GM23338 (cell line): Measurements from ENCODE around the gene JAKMIP1. TPM values are rescaled to one million over a fixed set of nuclear protein-coding genes. Genes with fewer than 3 reads are reported as not detected.

ENCODE experiments used
- ATAC-seq: fragments of 200-7000 bp; cut with Tn5 transposase; 3 replicates; pipeline ENCODE4 v1.9.1; 2020
- DNase-seq: peaks from one replicate; pipeline ENCODE4 v3.0.0-alpha.2; 2015; ENCODE audit warnings: low spot score
- H2AFZ ChIP-seq: fragments of 200-600 bp; sonication (generic); 2 replicates; pipeline ENCODE4 v1.8.0; 2016; ENCODE audit warnings: antibody characterized with exemption, mild to moderate bottlenecking, moderate library complexity
- H3F3A ChIP-seq: fragments of 200-600 bp; sonication (generic); replicated peaks from 2 replicates; pipeline ENCODE4 v1.8.0; 2017; ENCODE audit warnings: antibody characterized with exemption, mixed run types, low read depth
- H3K27ac ChIP-seq: fragments of 200-600 bp; sonication (generic); 2 replicates; pipeline ENCODE4 v1.6.1; 2016; ENCODE audit warnings: low read depth
- H3K27me3 ChIP-seq: fragments of 200-600 bp; sonication (generic); 2 replicates; pipeline ENCODE4 v1.8.0; 2016; ENCODE audit warnings: mild to moderate bottlenecking, mixed run types, moderate library complexity; ENCODE audit not compliant: insufficient read depth
- H3K36me3 ChIP-seq: fragments of 200-600 bp; sonication (generic); 2 replicates; pipeline ENCODE4 v1.8.0; 2016; ENCODE audit warnings: mild to moderate bottlenecking; ENCODE audit not compliant: insufficient read depth
- H3K4me1 ChIP-seq: fragments of 200-600 bp; sonication (generic); 2 replicates; pipeline ENCODE4 v1.8.0; 2016; ENCODE audit warnings: mild to moderate bottlenecking, moderate library complexity; ENCODE audit not compliant: insufficient read depth
- H3K4me2 ChIP-seq: fragments of 200-600 bp; sonication (generic); 2 replicates; pipeline ENCODE4 v1.7.1; 2017; ENCODE audit warnings: mixed run types
- H3K4me3 ChIP-seq: fragments of 200-600 bp; sonication (generic); 2 replicates; pipeline ENCODE4 v1.6.1; 2016; ENCODE audit warnings: mixed run types
- H3K79me2 ChIP-seq: fragments of 200-600 bp; sonication (generic); replicated peaks from 2 replicates; pipeline ENCODE4 v1.8.0; 2017; ENCODE audit warnings: mild to moderate bottlenecking; ENCODE audit not compliant: insufficient read depth
- H3K9me2 ChIP-seq: fragments of 200-600 bp; sonication (generic); 2 replicates; pipeline ENCODE4 v1.8.0; 2017; ENCODE audit not compliant: insufficient read depth
- H4K20me1 ChIP-seq: fragments of 200-600 bp; sonication (generic); replicated peaks from 2 replicates; pipeline ENCODE4 v1.8.0; 2017; ENCODE audit warnings: mild to moderate bottlenecking; ENCODE audit not compliant: insufficient read depth
- H3K27ac Mint-ChIP-seq: 2 replicates; pipeline ENCODE4 v1.8.0; 2020; ENCODE audit warnings: inconsistent platforms, mild to moderate bottlenecking, moderate library complexity, mixed read lengths
- H3K27me3 Mint-ChIP-seq: 3 replicates; pipeline ENCODE4 v1.8.0; 2022; ENCODE audit warnings: low read depth, mild to moderate bottlenecking, moderate library complexity, mixed read lengths, inconsistent platforms; ENCODE audit not compliant: insufficient read depth, poor library complexity
- H3K36me3 Mint-ChIP-seq: 3 replicates; pipeline ENCODE4 v1.8.0; 2021; ENCODE audit warnings: low read depth, mild to moderate bottlenecking, inconsistent platforms, moderate library complexity, mixed read lengths
- H3K4me1 Mint-ChIP-seq: 3 replicates; pipeline ENCODE4 v1.8.0; 2020; ENCODE audit warnings: mild to moderate bottlenecking, inconsistent platforms, mixed read lengths
- H3K4me3 Mint-ChIP-seq: 3 replicates; pipeline ENCODE4 v1.8.0; 2021; ENCODE audit warnings: moderate library complexity, mild to moderate bottlenecking, inconsistent platforms, mixed read lengths
- H3K9me3 Mint-ChIP-seq: 3 replicates; pipeline ENCODE4 v1.8.0; 2020; ENCODE audit warnings: moderate library complexity, mild to moderate bottlenecking, inconsistent platforms, mixed read lengths
- CREB1 ChIP-seq: fragments of 250-450 bp; sonication (Bioruptor Pico); IDR thresholded peaks from 2 replicates; pipeline ENCODE4 v1.5.0; 2020; ENCODE audit warnings: low read depth, mild to moderate bottlenecking, moderate library complexity
- CTCF ChIP-seq, 2 experiments: fragments of 200-600 bp in 1 of 2; sonication (generic) in 1 of 2; conservative IDR thresholded peaks; 2 replicates each; pipeline versions ENCODE4 v1.5.1 to v1.6.1; 2016 to 2017; ENCODE audit warnings: antibody characterized with exemption in 2 of 2, low read depth in 2 of 2, mild to moderate bottlenecking in 2 of 2, moderate library complexity in 1 of 2
- EZH2 ChIP-seq: fragments of 200-600 bp; sonication (generic); IDR thresholded peaks from one replicate; pipeline ENCODE4 v1.8.0; 2017; ENCODE audit warnings: antibody characterized with exemption, mild to moderate bottlenecking, low read depth; ENCODE audit not compliant: unreplicated experiment
- EZH2phosphoT487 ChIP-seq: fragments of 200-600 bp; sonication (generic); IDR thresholded peaks from one replicate; pipeline ENCODE4 v1.8.1; 2018; ENCODE audit warnings: antibody characterized with exemption; ENCODE audit not compliant: unreplicated experiment
- JUNB ChIP-seq: IDR thresholded peaks from one replicate; pipeline ENCODE4 v1.6.1; 2016; ENCODE audit warnings: antibody characterized with exemption; ENCODE audit not compliant: unreplicated experiment
- NANOG ChIP-seq: IDR thresholded peaks from 2 replicates; pipeline ENCODE4 v1.6.1; 2016; ENCODE audit warnings: antibody characterized with exemption, borderline replicate concordance
- POLR2AphosphoS5 ChIP-seq: IDR thresholded peaks from 2 replicates; pipeline ENCODE4 v1.6.1; 2016; ENCODE audit warnings: antibody characterized with exemption, low read depth
- REST ChIP-seq: IDR thresholded peaks from one replicate; pipeline ENCODE4 v1.6.1; 2018; ENCODE audit warnings: antibody characterized with exemption; ENCODE audit not compliant: unreplicated experiment
- STAT1 ChIP-seq: IDR thresholded peaks from one replicate; pipeline ENCODE4 v1.6.1; 2016; ENCODE audit warnings: antibody characterized with exemption; ENCODE audit not compliant: unreplicated experiment
- ZNF114 ChIP-seq: fragments of 250-450 bp; sonication (Bioruptor Pico); IDR thresholded peaks from 2 replicates; pipeline ENCODE4 v1.5.0; 2020; ENCODE audit warnings: mild to moderate bottlenecking, moderate library complexity
- ZNF331 ChIP-seq: fragments of 250-450 bp; sonication (Bioruptor Pico); IDR thresholded peaks from 2 replicates; pipeline ENCODE4 v1.5.0; 2020; ENCODE audit warnings: low read depth, mild to moderate bottlenecking, moderate library complexity
- ZNF462 ChIP-seq: fragments of 250-450 bp; sonication (Bioruptor Pico); IDR thresholded peaks from 2 replicates; pipeline ENCODE4 v1.5.0; 2020; ENCODE audit warnings: mild to moderate bottlenecking, moderate library complexity
- polyA plus RNA-seq: library from polyadenylated mRNA; unstranded; fragments of >200 nt; fragmentation: Nextera tagmentation; extraction: Ambion mirVana; gene quantifications from 2 replicates; pipeline ENCODE4 v1.2.1, GENCODE V29; 2016
- total RNA-seq: library from RNA; depleted of rRNA; stranded (reverse); fragments of >200 nt; shearing (Covaris generic); gene quantifications from 2 replicates; pipeline ENCODE4 v1.2.3, GENCODE V29; 2014
- TF ChIP-seq, protein P1 (sequence below): IDR thresholded peaks from 2 replicates; pipeline ENCODE4 v1.6.1; 2016; ENCODE audit warnings: antibody characterized with exemption

JAKMIP1 gene
- total and polyA plus RNA-seq, 2 experiments from 2014 or later = 4.6 to 5.1 TPM

DNA sequence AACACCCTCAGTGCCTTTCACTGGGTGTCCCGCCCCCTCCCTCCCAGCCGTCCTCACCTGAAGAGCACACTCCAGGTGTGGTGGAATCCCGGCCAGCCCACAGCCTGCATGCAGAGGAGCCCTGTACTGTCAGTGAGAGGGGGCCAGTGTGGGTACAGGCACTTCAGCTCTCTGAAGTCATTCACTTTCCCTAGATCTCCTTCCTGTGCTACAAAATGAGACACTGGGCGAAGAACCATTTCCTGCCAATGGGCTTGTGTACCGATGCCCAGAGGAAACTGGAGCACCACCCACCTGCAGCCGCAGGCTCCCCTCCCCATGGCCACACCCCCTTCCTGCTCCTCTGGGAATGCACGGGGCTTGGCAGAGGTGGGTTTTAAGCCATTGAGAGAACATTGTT is 108.2 kb downstream of the JAKMIP1 start:
- DNase-seq (peak; percentile 59), ATAC-seq (peak; percentile 62)
- Histone ChIP-seq H2AFZ (no peak overlapping the region), H4K20me1 (no peaks in the 10 kb centered on the region), H3K27ac (no peak overlapping the region), H3K4me1 (peaks cover 16% of the 10 kb centered on the region), H3K27me3 (no peaks in the 10 kb centered on the region), H3K4me2 (peak overlapping the region; percentile 60), H3K79me2 (no peaks in the 10 kb centered on the region), H3K9me2 (no peaks in the 10 kb centered on the region), H3K4me3 (no peak overlapping the region), H3F3A (no peaks in the 10 kb centered on the region), H3K36me3 (no peaks in the 10 kb centered on the region; the same call in 1 of the 2 replicates)
- TF ChIP-seq ZNF114 = no peak
- TF ChIP-seq REST = no peak
- no peak for TF ChIP-seq STAT1
- no peak for TF ChIP-seq ZNF462 (CRISPR knock-in tag)
- no peak for TF ChIP-seq EZH2
- no peak for TF ChIP-seq CREB1 (CRISPR knock-in tag)
- TF ChIP-seq NANOG = no peak
- TF ChIP-seq, protein P1, sequence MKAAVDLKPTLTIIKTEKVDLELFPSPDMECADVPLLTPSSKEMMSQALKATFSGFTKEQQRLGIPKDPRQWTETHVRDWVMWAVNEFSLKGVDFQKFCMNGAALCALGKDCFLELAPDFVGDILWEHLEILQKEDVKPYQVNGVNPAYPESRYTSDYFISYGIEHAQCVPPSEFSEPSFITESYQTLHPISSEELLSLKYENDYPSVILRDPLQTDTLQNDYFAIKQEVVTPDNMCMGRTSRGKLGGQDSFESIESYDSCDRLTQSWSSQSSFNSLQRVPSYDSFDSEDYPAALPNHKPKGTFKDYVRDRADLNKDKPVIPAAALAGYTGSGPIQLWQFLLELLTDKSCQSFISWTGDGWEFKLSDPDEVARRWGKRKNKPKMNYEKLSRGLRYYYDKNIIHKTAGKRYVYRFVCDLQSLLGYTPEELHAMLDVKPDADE = no peak
- no peak for TF ChIP-seq CTCF (conservative IDR thresholded peaks at IDR 0.05; ENCODE audit: low read depth in 2 of 2)
- TF ChIP-seq JUNB = no peak
- no peak for TF ChIP-seq EZH2phosphoT487
- TF ChIP-seq ZNF331 (CRISPR knock-in tag) = no peak
- TF ChIP-seq POLR2AphosphoS5 = no peak
- H3K36me3 Mint-ChIP-seq = no peaks in the 10 kb centered on the region
- no peak overlapping the region for H3K4me3 Mint-ChIP-seq
- H3K27me3 Mint-ChIP-seq = peaks cover 4% of the 10 kb centered on the region
- H3K27ac Mint-ChIP-seq = no peak overlapping the region
- H3K4me1 Mint-ChIP-seq = peaks cover 36% of the 10 kb centered on the region
- no peaks in the 10 kb centered on the region for H3K9me3 Mint-ChIP-seq
